BLaER1 (cell line): ENCODE results near the gene IQSEC1.

ENCODE experiments used
- H3K27ac ChIP-seq: shearing (Covaris generic); formaldehyde crosslinking; 2 replicates; pipeline ENCODE4 v1.8.1; 2022
- H3K27me3 ChIP-seq: shearing (Covaris generic); formaldehyde crosslinking; 2 replicates; pipeline ENCODE4 v1.8.1; 2022
- H3K36me3 ChIP-seq: shearing (Covaris generic); formaldehyde crosslinking; 2 replicates; pipeline ENCODE4 v1.8.1; 2022
- H3K4me1 ChIP-seq: shearing (Covaris generic); formaldehyde crosslinking; 2 replicates; pipeline ENCODE4 v1.8.1; 2022
- H3K4me2 ChIP-seq: shearing (Covaris generic); formaldehyde crosslinking; 2 replicates; pipeline ENCODE4 v1.8.1; 2022
- H3K4me3 ChIP-seq: shearing (Covaris generic); formaldehyde crosslinking; 2 replicates; pipeline ENCODE4 v1.8.1; 2022
- H3K9ac ChIP-seq: shearing (Covaris generic); formaldehyde crosslinking; 2 replicates; pipeline ENCODE4 v1.8.1; 2022
- H3K9me3 ChIP-seq: shearing (Covaris generic); formaldehyde crosslinking; 2 replicates; pipeline ENCODE4 v1.8.1; 2022
- H4K20me1 ChIP-seq: shearing (Covaris generic); formaldehyde crosslinking; 2 replicates; pipeline ENCODE4 v1.8.1; 2022
- Cebpa-rat ChIP-seq: shearing (Covaris generic); IDR thresholded peaks from 2 replicates; pipeline ENCODE4 v1.8.1; 2022

Gene IQSEC1

GRCh38 chr3:12898965-12899755 lies 174.1 kb downstream of the IQSEC1 start:
- Histone ChIP-seq H3K27ac (no peak overlapping the region), H3K9ac (no peak overlapping the region), H3K9me3 (no peaks in the 10 kb centered on the region), H3K36me3 (peaks cover 50% of the 10 kb centered on the region), H3K4me3 (no peak overlapping the region), H3K4me1 (peaks cover 61% of the 10 kb centered on the region), H4K20me1 (peaks cover 91% of the 10 kb centered on the region), H3K4me2 (0 out of 2 replicates have a peak overlapping the region, but pooled peaks have one; percentile 13), H3K27me3 (no peaks in the 10 kb centered on the region)
- no peak for TF ChIP-seq Cebpa-rat

GRCh38 chr3:12898290-12898964 lies 174.8 kb downstream of the IQSEC1 start:
- H3K27me3 ChIP-seq = no peaks in the 10 kb centered on the region
- no peak overlapping the region for H3K4me2 ChIP-seq
- no peak overlapping the region for H3K9ac ChIP-seq

DNA sequence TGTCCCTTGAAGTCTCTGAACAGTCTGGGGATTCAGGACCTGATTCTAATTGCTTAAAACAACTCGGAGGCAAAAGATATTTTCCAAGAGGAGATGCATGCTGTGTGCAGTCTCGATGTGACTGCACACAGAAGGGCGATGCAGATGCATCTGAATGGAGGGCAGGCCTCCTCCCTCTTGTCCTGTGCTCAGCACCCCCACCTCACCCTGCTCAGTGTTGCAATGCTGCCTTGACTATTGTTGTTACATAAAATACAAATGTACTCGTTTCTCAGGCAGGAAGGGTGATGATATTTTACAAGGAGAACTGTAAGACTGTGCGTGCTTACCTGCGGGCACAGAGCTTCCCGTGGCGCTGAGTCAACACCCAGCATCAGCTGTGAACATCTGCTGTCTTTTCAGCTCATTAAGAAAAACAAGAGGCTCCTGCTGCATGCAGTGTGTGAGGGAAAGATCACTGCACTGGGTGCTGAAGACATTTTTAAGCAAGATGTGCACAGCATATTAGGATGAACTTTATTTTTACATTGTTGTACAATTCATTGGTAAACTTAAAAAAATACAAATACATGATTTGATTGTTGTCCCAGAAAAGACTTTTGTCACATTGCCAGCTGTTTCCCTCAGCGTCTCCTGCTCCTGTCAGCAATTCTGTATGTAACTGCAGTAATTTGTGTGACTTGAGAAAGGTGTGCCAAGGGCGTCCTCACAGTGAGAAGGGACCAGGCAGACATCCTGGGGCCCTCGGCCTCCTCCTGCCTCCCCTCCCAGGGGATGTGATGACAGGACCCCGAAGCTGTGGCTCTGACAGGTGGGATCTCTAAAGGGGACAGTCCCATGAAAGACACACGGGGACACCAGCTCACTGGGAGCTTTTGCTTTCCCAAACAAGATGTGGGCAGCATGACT lies 175.6 kb downstream of the IQSEC1 start:
- H3K4me1 ChIP-seq = peaks cover 46% of the 10 kb centered on the region
- no peak overlapping the region for H3K4me2 ChIP-seq
- peaks cover 79% of the 10 kb centered on the region for H4K20me1 ChIP-seq
- H3K4me3 ChIP-seq = no peak overlapping the region
- H3K36me3 ChIP-seq = peaks cover 41% of the 10 kb centered on the region
- TF ChIP-seq Cebpa-rat = no peak
- no peaks in the 10 kb centered on the region for H3K9me3 ChIP-seq
- no peak overlapping the region for H3K27ac ChIP-seq
- H3K9ac ChIP-seq = no peak overlapping the region
- H3K27me3 ChIP-seq = no peaks in the 10 kb centered on the region

More at GRCh38 chr3:12898290-12898964, 174.8 kb downstream of the IQSEC1 start:
- Histone ChIP-seq H3K4me1 (peaks cover 53% of the 10 kb centered on the region), H3K9me3 (no peaks in the 10 kb centered on the region), H3K4me3 (no peak overlapping the region), H4K20me1 (peaks cover 87% of the 10 kb centered on the region), H3K27ac (no peak overlapping the region), H3K36me3 (peaks cover 43% of the 10 kb centered on the region)
- no peak for TF ChIP-seq Cebpa-rat

DNA sequence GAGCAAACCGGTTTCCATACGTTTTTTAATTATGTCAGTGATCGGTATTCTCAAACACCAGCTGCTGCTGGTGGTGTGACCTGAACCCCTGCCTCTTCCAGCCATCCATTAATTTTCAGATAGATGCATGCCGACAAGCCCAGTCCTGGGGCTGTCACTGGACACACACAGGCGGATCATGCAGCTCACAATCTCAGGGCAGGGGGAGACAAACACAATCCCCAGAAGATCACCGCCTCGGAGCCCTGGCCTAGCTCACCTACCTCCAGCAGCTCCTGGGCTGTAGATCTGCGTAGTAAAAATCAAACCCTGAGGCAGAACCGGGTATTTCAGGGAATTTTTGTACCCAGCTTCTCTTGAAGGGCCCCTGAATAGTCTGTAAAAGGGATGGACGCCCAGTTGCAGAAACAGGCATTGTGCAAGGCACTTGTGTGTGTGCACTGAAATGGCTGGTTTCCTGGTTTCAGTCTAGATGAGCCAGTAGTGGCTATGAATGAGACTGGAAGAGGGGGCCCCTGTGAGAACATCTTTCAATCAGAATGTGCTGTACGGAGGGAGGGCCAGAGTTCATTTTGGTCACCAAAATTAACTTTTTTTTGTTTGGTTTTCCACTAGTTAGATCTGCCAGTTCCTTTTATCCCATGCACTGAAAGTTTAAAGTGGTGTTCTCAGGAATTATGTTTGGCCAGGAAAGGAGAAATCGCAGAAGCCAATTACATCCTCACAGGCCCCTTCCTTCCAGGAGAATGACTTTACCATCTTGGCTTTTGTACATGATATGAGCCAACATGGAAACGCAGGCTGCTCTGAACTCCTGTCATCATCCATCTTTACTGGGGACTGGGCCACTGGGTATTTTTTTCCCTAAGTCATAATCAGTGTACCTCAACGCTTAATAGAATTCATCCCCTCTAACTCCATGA lies 176.9 kb downstream of the IQSEC1 start:
- no peak overlapping the region for H3K4me3 ChIP-seq
- H3K9me3 ChIP-seq = no peaks in the 10 kb centered on the region
- 0 out of 2 replicates have a peak overlapping the region, but pooled peaks have one; percentile 13 for H3K4me2 ChIP-seq
- H3K27ac ChIP-seq = no peak overlapping the region
- no peak overlapping the region for H3K9ac ChIP-seq
- no peaks in the 10 kb centered on the region for H3K27me3 ChIP-seq
- peaks cover 41% of the 10 kb centered on the region for H3K36me3 ChIP-seq
- TF ChIP-seq Cebpa-rat = no peak
- peaks cover 66% of the 10 kb centered on the region for H4K20me1 ChIP-seq
- H3K4me1 ChIP-seq = peaks cover 42% of the 10 kb centered on the region

DNA sequence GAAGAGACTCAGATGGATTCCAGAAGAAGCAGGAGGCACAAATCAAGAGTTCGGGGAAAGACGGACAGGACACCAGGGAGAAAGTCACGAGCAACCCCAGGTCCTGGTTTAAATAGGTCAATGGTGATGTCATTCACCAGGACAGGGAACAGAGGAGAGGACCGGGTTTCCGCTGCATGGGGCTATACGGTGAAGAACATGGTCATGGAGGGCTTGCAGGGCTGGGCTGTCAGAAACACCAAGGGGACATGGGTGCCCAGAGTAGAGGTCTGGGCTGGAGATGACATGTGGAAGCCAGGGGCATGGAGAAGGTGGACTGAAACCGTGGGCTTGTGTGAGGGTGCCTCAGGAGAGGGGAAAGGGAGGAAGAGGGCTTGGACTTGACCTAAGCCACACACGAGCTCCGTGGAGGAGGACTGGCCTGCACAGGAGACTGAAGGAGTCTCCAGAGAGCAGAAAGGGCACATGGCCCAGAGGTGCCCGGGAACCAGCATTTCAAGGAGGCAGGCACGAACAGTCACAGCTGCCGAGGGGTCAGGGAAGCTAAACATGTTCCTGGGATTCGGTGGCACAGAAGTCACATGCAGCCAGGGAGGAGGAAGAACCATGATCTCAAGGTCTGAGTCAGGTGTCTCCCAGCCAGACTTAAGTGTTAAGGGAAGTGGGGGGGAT lies 177.7 kb downstream of the IQSEC1 start:
- no peak for TF ChIP-seq Cebpa-rat
- Histone ChIP-seq H3K27ac (no peak overlapping the region), H4K20me1 (peaks cover 58% of the 10 kb centered on the region), H3K4me1 (peaks cover 41% of the 10 kb centered on the region), H3K4me3 (no peak overlapping the region), H3K4me2 (0 out of 2 replicates have a peak overlapping the region, but pooled peaks have one; percentile 13), H3K9ac (0 out of 2 replicates have a peak overlapping the region, but pooled peaks have one; percentile 40), H3K27me3 (no peaks in the 10 kb centered on the region), H3K36me3 (peaks cover 35% of the 10 kb centered on the region), H3K9me3 (no peaks in the 10 kb centered on the region)

DNA sequence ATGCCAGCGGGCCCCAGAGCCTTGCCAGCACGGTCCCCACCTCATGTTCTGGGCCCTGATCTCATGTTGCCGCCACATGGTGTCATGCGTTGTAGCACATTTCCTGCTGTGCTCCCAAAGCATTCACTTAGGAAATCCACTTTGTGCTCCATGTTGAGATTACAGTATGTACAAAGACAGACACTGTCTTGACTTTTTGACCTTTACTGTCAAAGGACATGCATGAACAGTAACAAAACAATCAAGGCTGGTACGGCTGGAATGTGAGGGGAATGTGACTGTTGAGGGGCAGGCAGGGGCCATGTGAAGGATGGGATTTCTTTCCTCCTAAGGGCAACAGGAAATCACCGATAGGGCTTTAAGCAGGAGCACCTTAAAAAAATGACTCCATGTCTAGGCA lies 178.6 kb downstream of the IQSEC1 start:
- Histone ChIP-seq H4K20me1 (peaks cover 50% of the 10 kb centered on the region), H3K27me3 (peaks cover 3% of the 10 kb centered on the region; the same call in 1 of the 2 replicates), H3K9ac (no peak overlapping the region), H3K9me3 (no peaks in the 10 kb centered on the region), H3K4me2 (0 out of 2 replicates have a peak overlapping the region, but pooled peaks have one; percentile 13), H3K36me3 (peaks cover 26% of the 10 kb centered on the region), H3K27ac (no peak overlapping the region), H3K4me1 (peaks cover 38% of the 10 kb centered on the region), H3K4me3 (no peak overlapping the region)
- TF ChIP-seq Cebpa-rat = no peak

GRCh38 chr3:12893852-12894251 lies 179.4 kb downstream of the IQSEC1 start:
- no peak overlapping the region for H3K4me3 ChIP-seq
- no peak overlapping the region for H3K27ac ChIP-seq
- TF ChIP-seq Cebpa-rat = no peak
- peaks cover 42% of the 10 kb centered on the region for H4K20me1 ChIP-seq
- H3K4me1 ChIP-seq = peaks cover 31% of the 10 kb centered on the region
- peaks cover 19% of the 10 kb centered on the region for H3K36me3 ChIP-seq
- H3K9me3 ChIP-seq = no peaks in the 10 kb centered on the region
- no peak overlapping the region for H3K4me2 ChIP-seq
- H3K27me3 ChIP-seq = peaks cover 11% of the 10 kb centered on the region
- no peak overlapping the region for H3K9ac ChIP-seq

DNA sequence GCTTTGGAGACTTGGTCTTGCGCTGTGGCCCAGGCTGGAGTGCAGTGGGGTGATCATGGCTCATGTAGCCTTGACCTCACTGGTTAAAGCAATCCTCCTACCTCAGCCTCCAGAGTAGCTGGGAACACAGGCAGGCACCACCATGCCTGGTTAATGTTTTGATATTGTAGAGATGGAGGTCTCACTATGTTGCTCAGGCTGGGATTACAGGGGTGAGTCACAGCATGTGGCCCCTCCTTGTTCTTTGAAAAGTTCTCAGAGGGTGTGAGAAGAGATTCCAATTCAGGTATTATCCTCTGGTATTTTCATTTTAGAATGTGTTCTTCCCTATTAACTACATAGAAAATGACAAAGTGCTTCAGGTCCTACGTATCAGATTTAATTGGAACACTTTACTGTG lies 180.0 kb downstream of the IQSEC1 start:
- H3K9ac ChIP-seq = no peak overlapping the region
- peaks cover 31% of the 10 kb centered on the region for H3K4me1 ChIP-seq
- peaks cover 12% of the 10 kb centered on the region for H3K36me3 ChIP-seq
- H3K27ac ChIP-seq = no peak overlapping the region
- H3K4me3 ChIP-seq = no peak overlapping the region
- peaks cover 36% of the 10 kb centered on the region for H4K20me1 ChIP-seq
- H3K9me3 ChIP-seq = no peaks in the 10 kb centered on the region
- H3K4me2 ChIP-seq = no peak overlapping the region
- no peak for TF ChIP-seq Cebpa-rat
- H3K27me3 ChIP-seq = peaks cover 15% of the 10 kb centered on the region
